Measurements from ENCODE around the gene SOX4.

SOX4 gene

DNA sequence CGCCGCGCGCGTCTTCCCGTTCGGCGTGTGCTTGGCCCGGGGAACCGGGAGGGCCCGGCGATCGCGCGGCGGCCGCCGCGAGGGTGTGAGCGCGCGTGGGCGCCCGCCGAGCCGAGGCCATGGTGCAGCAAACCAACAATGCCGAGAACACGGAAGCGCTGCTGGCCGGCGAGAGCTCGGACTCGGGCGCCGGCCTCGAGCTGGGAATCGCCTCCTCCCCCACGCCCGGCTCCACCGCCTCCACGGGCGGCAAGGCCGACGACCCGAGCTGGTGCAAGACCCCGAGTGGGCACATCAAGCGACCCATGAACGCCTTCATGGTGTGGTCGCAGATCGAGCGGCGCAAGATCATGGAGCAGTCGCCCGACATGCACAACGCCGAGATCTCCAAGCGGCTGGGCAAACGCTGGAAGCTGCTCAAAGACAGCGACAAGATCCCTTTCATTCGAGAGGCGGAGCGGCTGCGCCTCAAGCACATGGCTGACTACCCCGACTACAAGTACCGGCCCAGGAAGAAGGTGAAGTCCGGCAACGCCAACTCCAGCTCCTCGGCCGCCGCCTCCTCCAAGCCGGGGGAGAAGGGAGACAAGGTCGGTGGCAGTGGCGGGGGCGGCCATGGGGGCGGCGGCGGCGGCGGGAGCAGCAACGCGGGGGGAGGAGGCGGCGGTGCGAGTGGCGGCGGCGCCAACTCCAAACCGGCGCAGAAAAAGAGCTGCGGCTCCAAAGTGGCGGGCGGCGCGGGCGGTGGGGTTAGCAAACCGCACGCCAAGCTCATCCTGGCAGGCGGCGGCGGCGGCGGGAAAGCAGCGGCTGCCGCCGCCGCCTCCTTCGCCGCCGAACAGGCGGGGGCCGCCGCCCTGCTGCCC is 1.1 kb downstream of the SOX4 start:
- DNase-seq = peak; percentile 39

DNA sequence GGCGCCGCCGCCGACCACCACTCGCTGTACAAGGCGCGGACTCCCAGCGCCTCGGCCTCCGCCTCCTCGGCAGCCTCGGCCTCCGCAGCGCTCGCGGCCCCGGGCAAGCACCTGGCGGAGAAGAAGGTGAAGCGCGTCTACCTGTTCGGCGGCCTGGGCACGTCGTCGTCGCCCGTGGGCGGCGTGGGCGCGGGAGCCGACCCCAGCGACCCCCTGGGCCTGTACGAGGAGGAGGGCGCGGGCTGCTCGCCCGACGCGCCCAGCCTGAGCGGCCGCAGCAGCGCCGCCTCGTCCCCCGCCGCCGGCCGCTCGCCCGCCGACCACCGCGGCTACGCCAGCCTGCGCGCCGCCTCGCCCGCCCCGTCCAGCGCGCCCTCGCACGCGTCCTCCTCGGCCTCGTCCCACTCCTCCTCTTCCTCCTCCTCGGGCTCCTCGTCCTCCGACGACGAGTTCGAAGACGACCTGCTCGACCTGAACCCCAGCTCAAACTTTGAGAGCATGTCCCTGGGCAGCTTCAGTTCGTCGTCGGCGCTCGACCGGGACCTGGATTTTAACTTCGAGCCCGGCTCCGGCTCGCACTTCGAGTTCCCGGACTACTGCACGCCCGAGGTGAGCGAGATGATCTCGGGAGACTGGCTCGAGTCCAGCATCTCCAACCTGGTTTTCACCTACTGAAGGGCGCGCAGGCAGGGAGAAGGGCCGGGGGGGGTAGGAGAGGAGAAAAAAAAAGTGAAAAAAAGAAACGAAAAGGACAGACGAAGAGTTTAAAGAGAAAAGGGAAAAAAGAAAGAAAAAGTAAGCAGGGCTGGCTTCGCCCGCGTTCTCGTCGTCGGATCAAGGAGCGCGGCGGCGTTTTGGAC is 2.0 kb downstream of the SOX4 start:
- peak; percentile 29 for DNase-seq

DNA sequence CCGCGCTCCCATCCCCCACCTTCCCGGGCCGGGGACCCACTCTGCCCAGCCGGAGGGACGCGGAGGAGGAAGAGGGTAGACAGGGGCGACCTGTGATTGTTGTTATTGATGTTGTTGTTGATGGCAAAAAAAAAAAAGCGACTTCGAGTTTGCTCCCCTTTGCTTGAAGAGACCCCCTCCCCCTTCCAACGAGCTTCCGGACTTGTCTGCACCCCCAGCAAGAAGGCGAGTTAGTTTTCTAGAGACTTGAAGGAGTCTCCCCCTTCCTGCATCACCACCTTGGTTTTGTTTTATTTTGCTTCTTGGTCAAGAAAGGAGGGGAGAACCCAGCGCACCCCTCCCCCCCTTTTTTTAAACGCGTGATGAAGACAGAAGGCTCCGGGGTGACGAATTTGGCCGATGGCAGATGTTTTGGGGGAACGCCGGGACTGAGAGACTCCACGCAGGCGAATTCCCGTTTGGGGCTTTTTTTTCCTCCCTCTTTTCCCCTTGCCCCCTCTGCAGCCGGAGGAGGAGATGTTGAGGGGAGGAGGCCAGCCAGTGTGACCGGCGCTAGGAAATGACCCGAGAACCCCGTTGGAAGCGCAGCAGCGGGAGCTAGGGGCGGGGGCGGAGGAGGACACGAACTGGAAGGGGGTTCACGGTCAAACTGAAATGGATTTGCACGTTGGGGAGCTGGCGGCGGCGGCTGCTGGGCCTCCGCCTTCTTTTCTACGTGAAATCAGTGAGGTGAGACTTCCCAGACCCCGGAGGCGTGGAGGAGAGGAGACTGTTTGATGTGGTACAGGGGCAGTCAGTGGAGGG is 2.8 kb downstream of the SOX4 start:
- no peak for DNase-seq

DNA sequence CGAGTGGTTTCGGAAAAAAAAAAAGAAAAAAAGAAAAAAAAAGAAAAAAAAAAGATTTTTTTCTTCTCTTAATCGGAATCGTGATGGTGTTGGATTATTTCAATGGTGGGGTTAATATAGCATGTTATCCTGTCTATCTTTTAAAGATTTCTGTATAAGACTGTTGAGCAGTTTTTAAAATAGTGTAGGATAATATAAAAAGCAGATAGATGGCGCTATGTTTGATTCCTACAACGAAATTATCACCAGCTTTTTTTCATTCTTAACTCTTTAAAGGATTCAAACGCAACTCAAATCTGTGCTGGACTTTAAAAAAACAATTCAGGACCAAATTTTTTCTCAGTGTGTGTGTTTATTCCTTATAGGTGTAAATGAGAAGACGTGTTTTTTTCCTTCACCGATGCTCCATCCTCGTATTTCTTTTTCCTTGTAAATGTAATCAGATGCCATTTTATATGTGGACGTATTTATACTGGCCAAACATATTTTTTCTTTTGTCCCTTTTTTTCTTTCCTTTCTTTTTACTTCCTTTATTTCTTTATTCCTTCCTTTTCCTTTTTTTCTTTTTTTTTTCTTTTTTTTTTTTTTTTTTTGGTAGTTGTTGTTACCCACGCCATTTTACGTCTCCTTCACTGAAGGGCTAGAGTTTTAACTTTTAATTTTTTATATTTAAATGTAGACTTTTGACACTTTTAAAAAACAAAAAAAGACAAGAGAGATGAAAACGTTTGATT is 3.6 kb downstream of the SOX4 start:
- no peak for DNase-seq

DNA sequence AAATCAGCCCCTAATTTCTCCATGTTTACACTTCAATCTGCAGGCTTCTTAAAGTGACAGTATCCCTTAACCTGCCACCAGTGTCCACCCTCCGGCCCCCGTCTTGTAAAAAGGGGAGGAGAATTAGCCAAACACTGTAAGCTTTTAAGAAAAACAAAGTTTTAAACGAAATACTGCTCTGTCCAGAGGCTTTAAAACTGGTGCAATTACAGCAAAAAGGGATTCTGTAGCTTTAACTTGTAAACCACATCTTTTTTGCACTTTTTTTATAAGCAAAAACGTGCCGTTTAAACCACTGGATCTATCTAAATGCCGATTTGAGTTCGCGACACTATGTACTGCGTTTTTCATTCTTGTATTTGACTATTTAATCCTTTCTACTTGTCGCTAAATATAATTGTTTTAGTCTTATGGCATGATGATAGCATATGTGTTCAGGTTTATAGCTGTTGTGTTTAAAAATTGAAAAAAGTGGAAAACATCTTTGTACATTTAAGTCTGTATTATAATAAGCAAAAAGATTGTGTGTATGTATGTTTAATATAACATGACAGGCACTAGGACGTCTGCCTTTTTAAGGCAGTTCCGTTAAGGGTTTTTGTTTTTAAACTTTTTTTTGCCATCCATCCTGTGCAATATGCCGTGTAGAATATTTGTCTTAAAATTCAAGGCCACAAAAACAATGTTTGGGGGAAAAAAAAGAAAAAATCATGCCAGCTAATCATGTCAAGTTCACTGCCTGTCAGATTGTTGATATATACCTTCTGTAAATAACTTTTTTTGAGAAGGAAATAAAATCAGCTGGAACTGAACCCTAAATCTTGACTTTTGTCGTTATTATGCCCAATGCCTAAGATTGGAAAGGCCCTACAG is 4.5 kb downstream of the SOX4 start:
- DNase-seq = no peak

DNA sequence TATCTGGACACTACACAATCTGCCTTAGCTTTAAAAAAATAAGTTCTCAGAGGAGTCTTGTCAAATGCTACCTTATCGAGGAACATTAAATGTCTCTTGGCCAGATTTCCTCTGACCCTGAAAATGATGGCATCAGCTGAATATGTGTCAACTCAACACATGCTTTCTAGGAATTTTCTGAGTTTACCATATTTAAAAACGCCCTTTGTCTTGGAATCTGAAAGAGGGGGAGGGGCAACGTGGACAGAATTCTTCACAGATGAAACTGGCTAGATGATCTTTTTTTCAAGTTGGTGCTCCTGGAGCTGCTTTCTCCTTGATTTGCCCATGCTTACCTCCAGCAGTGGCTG is 5.1 kb downstream of the SOX4 start:
- DNase-seq = no peak

DNA sequence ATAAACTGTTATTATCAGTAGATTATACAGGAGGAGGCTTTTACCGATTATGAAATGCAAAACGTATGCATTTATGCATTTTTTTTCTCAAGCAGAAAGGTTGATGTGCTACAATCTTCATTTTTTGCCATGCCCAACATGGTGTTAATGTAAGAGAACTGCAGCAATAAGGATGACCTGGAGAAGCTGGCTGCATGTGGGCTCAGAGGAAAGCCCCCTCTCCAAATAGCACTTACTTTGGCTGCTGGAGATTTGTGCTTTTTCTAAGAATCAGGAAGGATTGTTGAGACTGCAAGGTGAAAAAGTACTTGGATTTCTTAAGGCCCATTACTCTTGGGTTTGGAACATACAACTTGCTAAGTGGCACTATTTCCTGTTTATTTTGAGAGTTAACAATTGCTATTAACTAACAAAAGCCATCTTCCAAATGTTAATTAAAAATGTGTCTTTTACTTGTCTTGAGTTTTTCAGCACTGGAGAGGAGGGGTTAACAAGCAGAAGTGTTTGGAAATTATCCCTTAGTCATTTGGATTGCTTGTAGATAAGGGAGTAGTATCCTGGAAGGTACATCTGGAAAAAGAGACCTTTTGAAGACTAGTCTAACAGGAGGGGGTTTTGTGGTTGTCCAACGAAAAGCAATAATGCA is 5.6 kb downstream of the SOX4 start:
- DNase-seq = no peak

DNA sequence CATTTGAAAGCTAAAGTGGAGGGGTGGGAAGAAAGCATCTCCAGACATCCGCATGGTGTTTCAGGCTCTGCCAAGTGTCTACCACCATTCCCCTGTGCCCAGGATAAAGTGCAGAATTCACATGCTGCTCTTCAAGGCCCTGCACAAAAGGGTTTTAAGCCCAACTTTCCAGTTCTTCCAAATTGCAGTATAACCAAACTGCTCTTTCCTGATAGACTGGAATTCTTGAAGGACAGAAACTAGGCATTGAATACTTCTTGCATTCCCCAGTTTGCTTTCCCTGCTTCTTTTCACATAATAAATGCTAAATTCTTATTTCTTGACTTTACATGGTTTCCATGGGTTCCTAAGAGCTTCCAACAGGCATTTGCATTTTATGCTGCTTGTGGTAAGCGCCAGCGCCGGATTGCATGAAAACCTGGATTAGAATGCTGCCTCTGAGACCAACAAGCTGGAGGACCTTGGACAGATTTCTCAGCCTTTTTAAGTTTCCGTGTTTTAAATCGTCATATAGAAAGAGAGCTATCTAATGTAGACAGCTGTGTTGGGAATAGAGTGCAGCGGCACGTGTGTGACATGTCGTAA is 7.9 kb downstream of the SOX4 start:
- no peak for DNase-seq

DNA sequence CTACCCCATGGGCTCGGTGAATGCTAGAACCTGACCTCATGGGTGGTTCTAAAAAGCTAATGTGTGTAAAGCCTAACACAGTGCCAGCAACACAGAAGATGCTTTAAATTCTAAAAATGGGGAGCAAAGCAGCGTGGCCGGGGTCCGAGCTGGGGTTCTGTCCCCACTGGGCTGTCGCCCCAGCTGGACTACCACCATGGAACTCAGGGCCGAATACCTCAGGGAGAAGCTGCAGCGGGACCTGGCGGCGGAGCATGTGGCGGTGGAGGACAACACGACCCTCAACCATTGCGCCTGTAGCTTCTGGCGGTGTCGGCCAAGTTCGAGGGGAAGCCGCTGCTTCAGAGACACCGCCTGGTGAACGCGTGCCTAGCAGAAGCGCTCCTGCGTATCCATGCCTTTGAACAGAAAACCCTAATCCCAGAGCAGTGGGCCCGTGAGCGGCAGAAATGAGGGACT is 8.4 kb downstream of the SOX4 start:
- DNase-seq = no peak

DNA sequence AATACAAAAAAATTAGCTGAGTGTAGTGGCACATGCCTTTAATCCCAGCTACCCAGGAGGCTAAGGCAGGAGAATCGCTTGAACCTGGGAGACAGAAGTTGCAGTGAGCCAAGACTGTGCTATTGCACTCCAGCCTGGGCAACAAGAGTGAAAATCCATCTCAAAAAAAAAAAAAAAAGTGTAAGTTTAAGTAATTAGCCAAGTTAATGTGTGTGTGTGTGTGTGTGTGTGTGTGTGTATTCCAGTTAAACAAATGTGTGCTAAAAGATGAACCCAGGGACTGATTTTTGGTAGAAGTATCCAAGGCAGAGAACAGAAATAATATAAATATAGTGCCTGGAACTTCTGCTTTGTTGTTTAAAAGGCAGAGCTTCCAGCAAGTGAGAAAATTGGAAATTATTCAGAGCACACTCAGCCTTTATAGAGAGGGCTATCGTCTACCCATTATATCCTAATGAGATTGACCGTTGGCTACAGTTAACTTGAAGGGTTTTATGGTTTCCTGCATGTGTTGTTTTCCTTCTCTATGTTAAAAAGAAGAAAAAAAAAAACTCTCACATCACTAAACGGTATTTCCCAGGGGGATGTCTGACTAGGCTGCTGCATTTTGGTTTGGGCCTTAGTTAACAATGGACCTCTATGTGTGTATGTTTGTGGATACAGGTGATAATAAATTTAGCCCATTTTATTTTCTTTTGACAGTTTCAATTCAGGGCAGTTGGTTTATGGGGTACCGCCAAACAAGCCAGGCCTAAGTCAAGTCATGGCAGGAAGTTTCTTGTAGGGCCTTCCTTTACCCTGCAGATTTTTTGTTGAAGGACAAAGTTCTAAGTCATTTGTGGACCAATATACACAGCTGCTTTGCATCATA is 9.8 kb downstream of the SOX4 start:
- no peak for DNase-seq

DNA sequence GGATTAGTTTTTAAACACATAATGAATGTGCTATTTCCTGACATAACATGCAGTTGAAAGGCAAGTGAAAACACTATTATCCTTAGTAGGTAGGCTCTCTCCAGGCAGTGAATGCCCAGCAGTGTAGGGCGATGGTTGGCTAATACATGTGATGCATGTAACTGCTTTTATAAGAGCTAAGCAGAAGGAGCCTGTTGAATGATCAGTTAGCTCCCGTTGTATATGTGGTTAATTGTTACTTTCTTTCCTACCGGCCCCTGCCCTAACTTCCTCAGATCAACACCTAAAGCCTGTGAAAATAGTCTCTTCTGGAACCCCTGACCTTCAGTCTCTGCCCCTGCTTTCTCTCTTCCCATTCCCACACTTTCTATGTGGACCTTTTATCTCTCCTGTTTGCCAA is 10.5 kb downstream of the SOX4 start:
- DNase-seq = no peak

DNA sequence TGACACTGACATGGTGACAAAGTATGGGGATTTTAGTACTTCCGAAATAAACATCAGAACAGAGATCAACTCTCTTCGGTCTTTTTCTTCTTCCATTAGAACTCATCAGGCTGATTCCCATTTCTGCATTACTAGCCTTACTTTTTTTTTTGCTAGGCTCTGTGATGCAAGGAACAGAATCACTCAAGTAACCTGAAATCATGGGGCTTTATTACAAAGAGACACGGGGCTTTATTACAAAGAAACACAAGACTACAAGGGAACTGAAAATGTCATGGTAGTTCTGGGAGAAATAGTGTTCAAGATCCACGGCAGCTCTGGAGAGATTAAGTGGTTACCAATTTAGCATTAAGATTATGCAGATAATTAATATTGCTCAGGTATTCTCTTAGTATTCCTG is 11.6 kb downstream of the SOX4 start:
- DNase-seq = no peak

DNA sequence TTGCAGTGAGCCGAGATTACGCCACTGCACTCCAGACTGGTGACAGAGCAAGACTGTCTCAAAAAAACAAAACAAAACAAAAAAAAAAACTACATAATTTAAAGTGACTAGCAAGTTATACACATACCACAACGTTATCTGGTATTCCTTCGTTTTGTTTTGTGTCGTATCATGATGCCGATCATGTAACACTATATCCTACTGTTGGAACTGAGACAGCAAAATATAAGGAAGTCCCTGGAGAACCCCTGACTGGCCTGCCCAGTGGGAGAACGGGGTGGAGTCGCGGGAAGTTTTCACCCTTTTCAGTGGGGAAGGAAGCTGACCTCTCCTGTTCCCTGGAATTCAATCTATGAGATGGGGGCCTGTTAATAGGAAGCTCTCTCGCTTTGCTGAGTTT is 15.1 kb downstream of the SOX4 start:
- DNase-seq = no peak

DNA sequence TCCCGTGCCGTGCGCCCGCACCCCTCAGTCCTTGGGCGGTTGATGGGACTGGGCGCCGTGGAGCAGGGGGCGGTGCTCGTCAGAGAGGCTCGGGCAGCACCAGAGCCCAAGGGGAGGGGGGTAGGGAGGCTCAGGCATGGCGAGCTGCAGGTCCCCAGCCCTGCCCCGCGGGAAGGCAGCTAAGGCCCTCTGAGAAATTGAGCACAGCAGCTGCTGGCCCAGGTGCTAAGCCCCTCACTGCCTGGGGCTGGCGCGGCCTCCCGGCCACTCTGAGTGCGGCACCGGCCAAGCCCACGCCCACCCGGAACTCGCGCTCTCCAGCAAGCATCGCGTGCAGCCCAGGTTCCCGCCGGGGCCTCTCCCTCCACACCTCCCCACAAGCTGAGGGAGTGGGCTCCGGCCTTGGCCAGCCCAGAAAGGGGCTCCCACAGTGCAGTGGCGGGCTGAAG is 16.4 kb downstream of the SOX4 start:
- no peak for DNase-seq

DNA sequence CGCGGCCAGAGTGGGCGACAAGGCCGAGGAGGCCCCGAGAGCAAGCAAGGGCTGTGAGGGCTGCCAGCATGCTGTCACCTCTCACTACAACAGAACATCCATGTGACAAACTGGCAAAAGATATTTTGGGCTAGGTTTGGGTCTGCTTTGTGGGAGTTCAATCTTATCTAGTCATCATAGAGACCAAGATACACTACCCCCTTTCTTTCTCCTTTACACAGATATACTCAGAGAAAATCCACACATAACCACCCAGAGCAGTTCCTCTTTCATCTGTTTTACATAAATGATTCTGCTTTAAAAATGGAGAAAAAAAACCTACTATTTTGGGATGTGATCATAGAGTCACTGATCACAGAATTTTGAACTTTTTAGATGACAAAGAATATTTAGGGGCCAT is 16.8 kb downstream of the SOX4 start:
- no peak for DNase-seq

DNA sequence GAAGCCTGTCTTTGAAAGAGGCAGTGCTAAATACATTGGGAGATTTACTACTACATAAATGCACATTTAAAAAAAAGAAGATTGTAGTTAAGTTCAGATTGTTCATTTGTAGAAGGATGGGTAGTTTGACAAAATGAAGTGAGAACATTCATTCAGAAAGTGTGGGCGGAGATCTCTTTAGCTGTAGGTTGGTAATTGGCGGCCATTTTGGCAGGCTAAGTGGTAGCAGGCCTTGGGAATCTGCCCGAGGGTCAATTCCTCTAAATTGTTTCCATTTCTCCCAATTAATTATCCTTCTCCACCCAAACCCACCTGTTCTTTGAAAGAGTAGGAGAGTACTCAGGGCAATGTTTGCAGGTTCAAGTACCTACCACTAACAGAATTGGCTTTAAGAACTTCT is 17.9 kb downstream of the SOX4 start:
- no peak for DNase-seq

DNA sequence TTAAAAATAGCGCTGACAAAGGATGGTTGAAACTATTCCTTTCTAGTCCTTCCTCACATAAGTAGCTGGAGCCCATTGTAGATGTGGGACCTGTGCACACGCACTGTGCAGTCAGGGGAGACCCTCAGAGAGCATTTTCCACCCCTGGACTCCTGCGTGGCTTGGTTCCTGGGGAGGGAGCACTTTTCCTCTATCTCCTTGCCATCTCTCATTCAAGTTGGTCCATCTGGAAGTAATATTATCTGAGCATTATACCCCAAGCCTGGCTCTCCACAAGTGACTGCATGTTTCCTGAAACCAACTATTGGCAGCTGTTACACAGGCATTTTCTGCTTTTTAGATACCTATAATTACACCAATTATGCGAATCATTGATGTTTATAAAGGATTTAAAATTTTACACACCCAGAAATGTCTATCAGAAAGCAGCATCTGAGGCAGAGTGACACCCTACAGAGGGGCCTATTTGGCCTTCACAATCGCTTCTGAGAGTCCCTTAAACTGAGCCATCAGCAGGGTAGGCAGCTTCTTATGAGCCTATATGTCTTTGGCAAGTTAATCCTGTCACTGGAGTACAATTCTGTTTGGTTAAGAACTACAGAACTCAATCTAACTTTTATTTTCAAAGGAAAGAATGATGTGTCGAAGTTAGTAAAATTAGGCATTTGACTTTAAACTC is 18.7 kb downstream of the SOX4 start:
- no peak for DNase-seq

DNA sequence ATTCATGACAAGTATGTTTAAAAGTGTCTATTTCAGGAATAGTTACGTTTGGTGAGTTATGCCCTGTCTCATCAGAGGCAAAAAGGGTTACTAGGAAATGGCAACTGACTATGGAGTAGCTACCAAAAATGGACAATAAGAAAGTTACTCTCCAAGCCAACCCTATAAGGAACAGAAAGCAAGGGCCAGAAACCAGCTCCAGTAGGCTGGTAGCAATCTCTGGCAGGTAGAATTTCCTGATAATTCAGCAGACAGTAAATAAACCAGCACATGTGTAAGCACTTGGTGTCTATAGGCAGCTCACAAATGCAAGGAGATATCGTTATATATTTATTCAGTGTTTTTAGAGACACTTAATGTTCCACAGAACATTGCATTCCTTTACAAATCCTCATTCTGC is 20.3 kb downstream of the SOX4 start:
- no peak for DNase-seq

DNA sequence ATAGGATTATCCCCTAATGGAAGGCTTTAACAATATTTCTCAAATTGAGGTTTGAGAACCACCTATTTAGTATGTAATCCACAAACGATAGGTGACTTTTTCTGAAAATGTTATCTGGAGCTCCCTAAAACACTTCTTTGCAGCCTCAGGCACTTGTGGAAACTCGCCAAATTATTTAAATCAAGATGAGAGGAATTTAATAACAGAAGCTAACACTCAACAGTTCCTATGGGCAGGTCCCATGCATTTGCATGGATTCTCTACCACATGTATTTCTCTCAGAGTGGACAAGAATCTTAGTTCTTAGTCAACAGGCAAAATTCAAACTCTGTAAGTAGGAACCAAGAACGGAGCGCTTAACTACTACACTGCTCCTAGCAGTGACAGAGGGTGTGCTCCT is 20.7 kb downstream of the SOX4 start:
- no peak for DNase-seq
